ENCODE data around the gene MYBPC3.

The MYBPC3 gene

GRCh38 chr11:47393163-47394049 lies 40.9 kb upstream of the MYBPC3 start:
- peak overlapping the region; percentile 91 for H3K4me2 ChIP-seq
- H3K36me3 ChIP-seq, result no peaks in the 10 kb centered on the region
- H3K27me3 ChIP-seq, result no peaks in the 10 kb centered on the region
- peak overlapping the region; percentile 47 for H3K4me3 ChIP-seq
- H3K4me1 ChIP-seq, result peaks cover 93% of the 10 kb centered on the region
- H3K9ac ChIP-seq, result peak overlapping the region; percentile 94
- no peaks in the 10 kb centered on the region for H4K20me1 ChIP-seq
- no peak for TF ChIP-seq Cebpa-rat (IDR thresholded peaks at IDR 0.05)
- H3K9me3 ChIP-seq, result no peaks in the 10 kb centered on the region
- peak overlapping the region; percentile 100 for H3K27ac ChIP-seq

GRCh38 chr11:47392546-47393162 lies 40.2 kb upstream of the MYBPC3 start:
- H3K27me3 ChIP-seq, result no peaks in the 10 kb centered on the region
- peak overlapping the region; percentile 91 for H3K4me2 ChIP-seq
- H3K36me3 ChIP-seq, result no peaks in the 10 kb centered on the region
- peak overlapping the region; percentile 94 for H3K9ac ChIP-seq
- no peaks in the 10 kb centered on the region for H4K20me1 ChIP-seq
- no peak for TF ChIP-seq Cebpa-rat (IDR thresholded peaks at IDR 0.05)
- peaks cover 92% of the 10 kb centered on the region for H3K4me1 ChIP-seq
- no peaks in the 10 kb centered on the region for H3K9me3 ChIP-seq
- H3K27ac ChIP-seq, result peak overlapping the region; percentile 100
- H3K4me3 ChIP-seq, result peak overlapping the region; percentile 8; the same call in 1 of the 2 replicates

- Histone ChIP-seq H3K36me3 (no peaks in the 10 kb centered on the region), H3K4me2 (peak overlapping the region; percentile 91), H3K4me3 (no peak overlapping the region), H3K27me3 (no peaks in the 10 kb centered on the region), H3K9ac (peak overlapping the region; percentile 94), H3K9me3 (no peaks in the 10 kb centered on the region), H3K27ac (peak overlapping the region; percentile 100), H4K20me1 (no peaks in the 10 kb centered on the region), H3K4me1 (peaks cover 84% of the 10 kb centered on the region)
- no peak for TF ChIP-seq Cebpa-rat (IDR thresholded peaks at IDR 0.05)
These were observed 39.4 kb upstream of the MYBPC3 start for GRCh38 chr11:47391711-47392432.

GRCh38 chr11:47391077-47391583 lies 38.6 kb upstream of the MYBPC3 start:
- H3K27me3 ChIP-seq, result no peaks in the 10 kb centered on the region
- H3K9ac ChIP-seq, result peak overlapping the region; percentile 94; the same call in 1 of the 2 replicates
- no peak overlapping the region for H3K4me3 ChIP-seq
- H3K9me3 ChIP-seq, result no peaks in the 10 kb centered on the region
- H4K20me1 ChIP-seq, result no peaks in the 10 kb centered on the region
- peak overlapping the region; percentile 100 for H3K27ac ChIP-seq
- peaks cover 77% of the 10 kb centered on the region for H3K4me1 ChIP-seq
- TF ChIP-seq Cebpa-rat (IDR thresholded peaks at IDR 0.05), result no peak
- no peaks in the 10 kb centered on the region for H3K36me3 ChIP-seq
- peak overlapping the region; percentile 91 for H3K4me2 ChIP-seq

- Histone ChIP-seq H3K9ac (no peak overlapping the region; the same call in 1 of the 2 replicates), H3K4me1 (peaks cover 69% of the 10 kb centered on the region)
These were observed 37.9 kb upstream of the MYBPC3 start for GRCh38 chr11:47390422-47390760.

GRCh38 chr11:47389577-47390421 lies 37.3 kb upstream of the MYBPC3 start:
- no peak overlapping the region for H3K4me3 ChIP-seq
- H3K9me3 ChIP-seq, result no peaks in the 10 kb centered on the region
- H3K4me1 ChIP-seq, result peaks cover 63% of the 10 kb centered on the region
- H3K4me2 ChIP-seq, result peak overlapping the region; percentile 36
- H3K36me3 ChIP-seq, result no peaks in the 10 kb centered on the region
- no peak for TF ChIP-seq Cebpa-rat (IDR thresholded peaks at IDR 0.05)
- H4K20me1 ChIP-seq, result no peaks in the 10 kb centered on the region
- H3K27me3 ChIP-seq, result no peaks in the 10 kb centered on the region
- H3K9ac ChIP-seq, result no peak overlapping the region; the same call in 1 of the 2 replicates
- H3K27ac ChIP-seq, result peak overlapping the region; percentile 100

More at GRCh38 chr11:47390422-47390760, 37.9 kb upstream of the MYBPC3 start:
- H4K20me1 ChIP-seq, result no peaks in the 10 kb centered on the region
- peak overlapping the region; percentile 100; the same call in 1 of the 2 replicates for H3K27ac ChIP-seq
- no peak overlapping the region for H3K4me2 ChIP-seq
- TF ChIP-seq Cebpa-rat (IDR thresholded peaks at IDR 0.05), result no peak
- H3K27me3 ChIP-seq, result no peaks in the 10 kb centered on the region
- no peak overlapping the region for H3K4me3 ChIP-seq
- H3K36me3 ChIP-seq, result no peaks in the 10 kb centered on the region
- no peaks in the 10 kb centered on the region for H3K9me3 ChIP-seq

GRCh38 chr11:47388697-47389576 lies 36.4 kb upstream of the MYBPC3 start:
- Histone ChIP-seq H3K9ac (no peak overlapping the region), H4K20me1 (no peaks in the 10 kb centered on the region), H3K36me3 (no peaks in the 10 kb centered on the region), H3K4me1 (peaks cover 55% of the 10 kb centered on the region), H3K4me3 (no peak overlapping the region), H3K9me3 (no peaks in the 10 kb centered on the region), H3K27ac (peak overlapping the region; percentile 56), H3K4me2 (peak overlapping the region; percentile 36), H3K27me3 (no peaks in the 10 kb centered on the region)
- no peak for TF ChIP-seq Cebpa-rat (IDR thresholded peaks at IDR 0.05)

- Histone ChIP-seq H4K20me1 (no peaks in the 10 kb centered on the region), H3K4me1 (peaks cover 52% of the 10 kb centered on the region), H3K9me3 (no peaks in the 10 kb centered on the region), H3K4me3 (no peak overlapping the region), H3K36me3 (no peaks in the 10 kb centered on the region), H3K27ac (peak overlapping the region; percentile 30; the same call in 1 of the 2 replicates), H3K9ac (no peak overlapping the region), H3K27me3 (no peaks in the 10 kb centered on the region), H3K4me2 (no peak overlapping the region)
- no peak for TF ChIP-seq Cebpa-rat (IDR thresholded peaks at IDR 0.05)
These were observed 35.6 kb upstream of the MYBPC3 start for GRCh38 chr11:47387944-47388696.
